Activated T-cell treated with anti-CD3 and anti-CD28 coated beads, Interleukin-2, amount 50 U/mL, for 72 hours (primary cell): ENCODE measurements around the gene SRGAP2B. TPM values are rescaled to one million over a fixed set of nuclear protein-coding genes. Genes with fewer than 3 reads are reported as not detected.
"Not testable (repeated sequence)": the region's sequence is repeated elsewhere in the genome, so short reads cannot be mapped to it uniquely, and the experiment has no call there.

Experiments used
- ATAC-seq, 2 donors: fragments of 150-1000 bp; cut with Tn5 transposase; replicated peaks in 1 of 2; 2 replicates each; pipeline ENCODE4 v1.10.0; 2021; ENCODE audit warnings: moderate library complexity in 2 of 2, mild to moderate bottlenecking in 1 of 2
- DNase-seq, 2 donors: peaks; one replicate each; pipeline ENCODE4 v3.0.0; 2021 to 2022; ENCODE audit warnings: mixed read lengths in 1 of 2
- H3K27ac Mint-ChIP-seq: one replicate; pipeline ENCODE4 v1.8.0; 2022; ENCODE audit warnings: mild to moderate bottlenecking, moderate library complexity, mixed read lengths
- H3K27me3 Mint-ChIP-seq: one replicate; pipeline ENCODE4 v1.8.0; 2022; ENCODE audit warnings: low read depth, mixed read lengths
- H3K36me3 Mint-ChIP-seq, 2 donors: one replicate each; pipeline ENCODE4 v1.8.0; 2022; ENCODE audit warnings: mixed read lengths in 2 of 2, mild to moderate bottlenecking in 1 of 2; ENCODE audit not compliant: insufficient read depth in 2 of 2
- H3K4me1 Mint-ChIP-seq: one replicate; pipeline ENCODE4 v1.8.0; 2022; ENCODE audit warnings: low read depth, mixed read lengths
- H3K4me3 Mint-ChIP-seq, 2 donors: one replicate each; pipeline ENCODE4 v1.8.0; 2022; ENCODE audit warnings: mild to moderate bottlenecking in 2 of 2, mixed read lengths in 2 of 2, moderate library complexity in 2 of 2
- H3K9me3 Mint-ChIP-seq, 2 donors: one replicate each; pipeline ENCODE4 v1.8.0; 2022; ENCODE audit warnings: mixed read lengths in 2 of 2
- total RNA-seq, 2 donors: library from RNA; stranded (reverse); gene quantifications; one replicate each; pipeline ENCODE4 v1.2.3, GENCODE V29; 2022

SRGAP2B gene
- total RNA-seq, 2 donors from 2014 or later, result 22.3 to 34.3 TPM

- not testable (repeated sequence) for DNase-seq, H3K36me3 Mint-ChIP-seq, H3K27ac Mint-ChIP-seq, H3K27me3 Mint-ChIP-seq, ATAC-seq, H3K9me3 Mint-ChIP-seq, H3K4me1 Mint-ChIP-seq, H3K4me3 Mint-ChIP-seq
Observed at GRCh38 chr1:145114560-145115057, 19.5 kb upstream of the SRGAP2B start.

- not testable (repeated sequence) for H3K4me3 Mint-ChIP-seq, H3K27ac Mint-ChIP-seq, H3K36me3 Mint-ChIP-seq, H3K27me3 Mint-ChIP-seq, ATAC-seq, H3K9me3 Mint-ChIP-seq, H3K4me1 Mint-ChIP-seq, DNase-seq
Observed at GRCh38 chr1:145112703-145113102, 17.6 kb upstream of the SRGAP2B start.

GRCh38 chr1:145111674-145112073 is 16.5 kb upstream of the SRGAP2B start:
- H3K4me3 Mint-ChIP-seq, H3K27me3 Mint-ChIP-seq, ATAC-seq, H3K27ac Mint-ChIP-seq, H3K4me1 Mint-ChIP-seq, DNase-seq, H3K36me3 Mint-ChIP-seq, H3K9me3 Mint-ChIP-seq: not testable (repeated sequence)

GRCh38 chr1:145103294-145103693 is 8.2 kb upstream of the SRGAP2B start:
- not testable (repeated sequence) for H3K36me3 Mint-ChIP-seq, H3K9me3 Mint-ChIP-seq

GRCh38 chr1:145101725-145102124 is 6.6 kb upstream of the SRGAP2B start:
- H3K9me3 Mint-ChIP-seq, H3K36me3 Mint-ChIP-seq, DNase-seq, H3K4me3 Mint-ChIP-seq, H3K4me1 Mint-ChIP-seq, H3K27me3 Mint-ChIP-seq, ATAC-seq, H3K27ac Mint-ChIP-seq: not testable (repeated sequence)

More at GRCh38 chr1:145103294-145103693, 8.2 kb upstream of the SRGAP2B start:
- H3K27ac Mint-ChIP-seq, H3K27me3 Mint-ChIP-seq, H3K4me3 Mint-ChIP-seq, ATAC-seq, DNase-seq, H3K4me1 Mint-ChIP-seq: not testable (repeated sequence)

- not testable (repeated sequence) for H3K27me3 Mint-ChIP-seq, H3K4me3 Mint-ChIP-seq, H3K36me3 Mint-ChIP-seq, H3K4me1 Mint-ChIP-seq, H3K9me3 Mint-ChIP-seq, H3K27ac Mint-ChIP-seq
- peak; percentile 0 to 7 for DNase-seq
- ATAC-seq, result peak; percentile 2 to 7
Observed at GRCh38 chr1:145094655-145095211, 395 bp downstream of the SRGAP2B start.

GRCh38 chr1:145093517-145094149 is 1.5 kb downstream of the SRGAP2B start:
- H3K27ac Mint-ChIP-seq, ATAC-seq, H3K9me3 Mint-ChIP-seq, H3K27me3 Mint-ChIP-seq, H3K4me1 Mint-ChIP-seq, H3K36me3 Mint-ChIP-seq: not testable (repeated sequence)
- peak in 1 of 2 donors; percentile 2 for DNase-seq
- H3K4me3 Mint-ChIP-seq, result peak overlapping the region; percentile 90 to 91

GRCh38 chr1:145082483-145083255 is 12.5 kb downstream of the SRGAP2B start:
- ATAC-seq, H3K36me3 Mint-ChIP-seq: not testable (repeated sequence)

GRCh38 chr1:145080193-145080592 is 14.9 kb downstream of the SRGAP2B start:
- H3K4me1 Mint-ChIP-seq, DNase-seq, H3K4me3 Mint-ChIP-seq, H3K36me3 Mint-ChIP-seq, H3K27ac Mint-ChIP-seq, H3K27me3 Mint-ChIP-seq, H3K9me3 Mint-ChIP-seq, ATAC-seq: not testable (repeated sequence)

More at GRCh38 chr1:145082483-145083255, 12.5 kb downstream of the SRGAP2B start:
- not testable (repeated sequence) for H3K9me3 Mint-ChIP-seq, H3K27me3 Mint-ChIP-seq, H3K27ac Mint-ChIP-seq, H3K4me1 Mint-ChIP-seq, H3K4me3 Mint-ChIP-seq, DNase-seq

GRCh38 chr1:145079737-145080136 is 15.4 kb downstream of the SRGAP2B start:
- not testable (repeated sequence) for ATAC-seq, DNase-seq, H3K27me3 Mint-ChIP-seq, H3K4me3 Mint-ChIP-seq, H3K9me3 Mint-ChIP-seq, H3K36me3 Mint-ChIP-seq, H3K4me1 Mint-ChIP-seq, H3K27ac Mint-ChIP-seq

GRCh38 chr1:145078787-145079370 is 16.2 kb downstream of the SRGAP2B start:
- H3K9me3 Mint-ChIP-seq, DNase-seq, H3K4me3 Mint-ChIP-seq, H3K4me1 Mint-ChIP-seq, H3K36me3 Mint-ChIP-seq, ATAC-seq, H3K27me3 Mint-ChIP-seq, H3K27ac Mint-ChIP-seq: not testable (repeated sequence)

- ATAC-seq, result not testable (repeated sequence)
Observed at GRCh38 chr1:145077872-145078786, 17.0 kb downstream of the SRGAP2B start.

More at GRCh38 chr1:145077872-145078786, 17.0 kb downstream of the SRGAP2B start:
- not testable (repeated sequence) for H3K4me3 Mint-ChIP-seq, H3K9me3 Mint-ChIP-seq, H3K4me1 Mint-ChIP-seq, H3K27ac Mint-ChIP-seq, DNase-seq, H3K36me3 Mint-ChIP-seq, H3K27me3 Mint-ChIP-seq
